ENCODE results near the gene CALML5. TPM values are rescaled to one million over a fixed set of nuclear protein-coding genes. Genes with fewer than 3 reads are reported as not detected.

Gene CALML5
- total and polyA plus RNA-seq, 9 of the 15 experiments (the other 6 are each of a cell fraction or from before 2014, with no cell fraction given): not detected

GRCh38 chr10:5486853-5487235 is 12.5 kb downstream of the CALML5 start (continued):
- TF ChIP-seq TCF7L2 (IDR thresholded peaks at IDR 0.05; ENCODE audit: low read depth, low read length) (no peak), ELK3 (CRISPR knock-in tag; IDR thresholded peaks at IDR 0.05) (no peak), FOXM1 (IDR thresholded peaks at IDR 0.05; ENCODE audit: low read depth) (no peak), FOXM1 (CRISPR knock-in tag; IDR thresholded peaks at IDR 0.05; ENCODE audit: low read depth) (no peak), SOX6 (IDR thresholded peaks at IDR 0.05) (no peak), CHAMP1 (IDR thresholded peaks at IDR 0.05) (no peak), ZBTB7A (IDR thresholded peaks at IDR 0.05; ENCODE audit: borderline replicate concordance, control insufficient read depth, low read depth, low read length) (0 out of 2 replicates have a peak, but pooled peaks have one; percentile 21), ZKSCAN3 (CRISPR knock-in tag; IDR thresholded peaks at IDR 0.05) (no peak), ELF2 (CRISPR knock-in tag; IDR thresholded peaks at IDR 0.05) (no peak), RAD21 (CRISPR knock-in tag; conservative IDR thresholded peaks at IDR 0.05 in 1 of 2, IDR thresholded peaks at IDR 0.05 in 1 of 2) (peak in 1 of 2 experiments; percentile 11; a peak in 1 of 4 replicates), NFYB (IDR thresholded peaks at IDR 0.05; ENCODE audit: extremely low read depth, insufficient read length) (no peak), FOXA3 (CRISPR knock-in tag; conservative IDR thresholded peaks at IDR 0.05 in 1 of 2, IDR thresholded peaks at IDR 0.05 in 1 of 2) (no peak), ZNF134 (CRISPR knock-in tag; conservative IDR thresholded peaks at IDR 0.05) (peak; percentile 90), NR3C1 (CRISPR knock-in tag; IDR thresholded peaks at IDR 0.05) (no peak), BMI1 (IDR thresholded peaks at IDR 0.05; ENCODE audit: low read length) (no peak), ZNF316 (IDR thresholded peaks at IDR 0.05) (no peak), TRIM25 (IDR thresholded peaks at IDR 0.05; ENCODE audit: borderline replicate concordance) (peak; percentile 37; the same call in 1 of the 2 replicates), SUPT5H (IDR thresholded peaks at IDR 0.05) (no peak), PHF21A (IDR thresholded peaks at IDR 0.05; ENCODE audit: borderline replicate concordance, low read depth) (no peak), ZNF12 (CRISPR knock-in tag; IDR thresholded peaks at IDR 0.05) (no peak), ATF1 (CRISPR knock-in tag; IDR thresholded peaks at IDR 0.05) (no peak), ATF1 (tag; IDR thresholded peaks at IDR 0.05) (no peak)
